Measurements from ENCODE around the gene PPP1R15A. TPM values are rescaled to one million over a fixed set of nuclear protein-coding genes. Genes with fewer than 3 reads are reported as not detected.

The PPP1R15A gene
- total and polyA plus RNA-seq, 2 of the 8 experiments (the other 6 are each of a cell fraction or from before 2014, with no cell fraction given), result 4.1 to 14.0 TPM

DNA sequence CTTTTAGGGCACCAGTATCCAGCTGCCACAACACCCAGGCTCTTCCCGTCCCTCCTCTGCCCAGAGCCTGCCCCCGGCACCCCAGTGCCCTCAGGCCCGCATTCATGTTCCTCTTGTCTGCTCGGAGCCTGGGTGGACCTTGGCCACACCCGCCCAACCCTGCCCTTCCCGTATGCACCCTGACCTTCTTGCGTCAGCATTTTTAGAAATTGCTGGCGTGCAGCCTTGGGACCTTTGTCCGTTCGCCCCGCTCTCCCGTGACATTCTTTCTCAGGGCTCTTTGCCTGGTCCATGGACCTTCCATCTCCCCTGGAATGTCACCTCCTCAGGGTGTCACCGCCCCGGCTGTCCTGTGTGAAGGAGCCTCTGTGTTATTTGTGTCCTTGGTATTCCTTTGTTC is 35.5 kb downstream of the PPP1R15A start:
- no peak overlapping the region for H3K14ac ChIP-seq (ENCODE audit: insufficient read length)

More for the DNA sequence above, 35.5 kb downstream of the PPP1R15A start:
- no peak overlapping the region for H2BK12ac ChIP-seq (ENCODE audit: low read depth, low read length)
- H3K4me1 ChIP-seq (replicated peaks in 1 of 4; ENCODE audit: control insufficient read depth in 3 of 4, insufficient read depth in 4 of 4, low read length in 3 of 4), result no peaks in the 10 kb centered on the region
- TF ChIP-seq, protein P1, sequence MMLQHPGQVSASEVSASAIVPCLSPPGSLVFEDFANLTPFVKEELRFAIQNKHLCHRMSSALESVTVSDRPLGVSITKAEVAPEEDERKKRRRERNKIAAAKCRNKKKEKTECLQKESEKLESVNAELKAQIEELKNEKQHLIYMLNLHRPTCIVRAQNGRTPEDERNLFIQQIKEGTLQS (IDR thresholded peaks at IDR 0.05; ENCODE audit: insufficient read depth, low read depth, low read length), result no peak
- TF ChIP-seq TBP (IDR thresholded peaks at IDR 0.05; ENCODE audit: low read depth, low read length) (no peak), KDM4A (IDR thresholded peaks at IDR 0.05; ENCODE audit: low read depth, low read length, severe bottlenecking) (no peak)
- peaks cover under 1% of the 10 kb centered on the region; the same call in 1 of the 2 replicates for H3K79me1 ChIP-seq (ENCODE audit: low read depth, low read length)
- FAIRE-seq (no peak), DNase-seq (ENCODE audit: low read depth in 1 of 2, low spot score in 2 of 2) (no peak)
- no peak overlapping the region for H3K4ac ChIP-seq (replicated peaks; ENCODE audit: insufficient read length, low read depth, low read length)
- H3K9me3 ChIP-seq (ENCODE audit: insufficient read depth in 2 of 2, low read depth in 1 of 2, low read length in 1 of 2), result no peaks in the 10 kb centered on the region
- no peak overlapping the region for H3K23ac ChIP-seq (ENCODE audit: insufficient read length)
- peaks cover 0 to 2% of the 10 kb centered on the region in 2 experiments for H4K20me1 ChIP-seq (replicated peaks in 1 of 2; ENCODE audit: control insufficient read depth in 1 of 2, insufficient read depth in 2 of 2, low read length in 2 of 2)
- WGBS, 2 experiments (ENCODE audit: extremely low coverage in 1 of 2, insufficient coverage in 1 of 2, insufficient read length in 1 of 2, insufficient replicate concordance in 2 of 2, low coverage in 1 of 2, low lambda C conversion rate in 2 of 2, missing lambda C conversion rate in 1 of 2), result 96% methylated on average over 14 of the region's 14 CpGs; no CpG with 5 or more reads in 1 of the 2 experiments
- H2BK120ac ChIP-seq (replicated peaks; ENCODE audit: low read depth, low read length), result no peak overlapping the region
- ChIA-PET POLR2A (ENCODE audit: partially characterized antibody) (no interaction called here), CTCF (ENCODE audit: partially characterized antibody) (no interaction called here)
- H3K79me2 ChIP-seq (ENCODE audit: control insufficient read depth in 1 of 2, insufficient read depth in 2 of 2, low read length in 2 of 2), result peaks cover 0 to 3% of the 10 kb centered on the region in 2 experiments; a peak in 2 of 4 replicates
- H3K18ac ChIP-seq (ENCODE audit: extremely low read depth, low read length), result no peak overlapping the region
- no peak overlapping the region for H4K8ac ChIP-seq (ENCODE audit: extremely low read depth, insufficient read depth, low read length)
- H4K91ac ChIP-seq (replicated peaks; ENCODE audit: insufficient read length, low read length), result no peak overlapping the region
- no peak overlapping the region for H4K5ac ChIP-seq (ENCODE audit: insufficient read length, low read depth, low read length)
- H2AK5ac ChIP-seq (ENCODE audit: low read depth, low read length), result no peak overlapping the region
- no peak overlapping the region for H3K4me3 ChIP-seq (ENCODE audit: extremely low read depth in 1 of 4, insufficient read depth in 2 of 4, low read depth in 3 of 4, low read length in 4 of 4)
- H3K27ac ChIP-seq (ENCODE audit: low read depth, low read length), result no peak overlapping the region
- no peaks in the 10 kb centered on the region for H3K27me3 ChIP-seq (replicated peaks in 1 of 4; ENCODE audit: control insufficient read depth in 3 of 4, extremely low read depth in 1 of 4, insufficient read depth in 3 of 4, low read length in 3 of 4)
- H3K56ac ChIP-seq (replicated peaks; ENCODE audit: insufficient read length, low read depth, low read length), result no peak overlapping the region
- H3K36me3 ChIP-seq (ENCODE audit: control insufficient read depth in 2 of 4, insufficient read depth in 4 of 4, low read length in 3 of 4), result peaks cover 12 to 49% (median 24%) of the 10 kb centered on the region in 4 experiments; a peak in 6 of 8 replicates
- H2BK20ac ChIP-seq (ENCODE audit: low read length), result no peak overlapping the region
- no peak overlapping the region for H3K4me2 ChIP-seq (ENCODE audit: insufficient read depth in 1 of 2, low read depth in 2 of 2, low read length in 2 of 2)
- no peak overlapping the region for H2BK5ac ChIP-seq (ENCODE audit: low read depth, low read length)
- no peak overlapping the region; a peak in 1 of 7 replicates for H3K9ac ChIP-seq (replicated peaks in 1 of 4; ENCODE audit: extremely low read depth in 1 of 4, low read depth in 3 of 4, low read length in 3 of 4)
- H3K23me2 ChIP-seq (ENCODE audit: low read depth, low read length), result peaks cover 5% of the 10 kb centered on the region; the same call in 1 of the 2 replicates
- H2BK15ac ChIP-seq (ENCODE audit: low read length), result no peak overlapping the region
- H2AFZ ChIP-seq (ENCODE audit: low read length), result no peak overlapping the region

Data from H1 (cell line).